ENCODE measurements around the gene ACSF3.
"Not testable (repeated sequence)": the region's sequence is repeated elsewhere in the genome, so short reads cannot be mapped to it uniquely, and the experiment has no call there.

Gene ACSF3

DNA sequence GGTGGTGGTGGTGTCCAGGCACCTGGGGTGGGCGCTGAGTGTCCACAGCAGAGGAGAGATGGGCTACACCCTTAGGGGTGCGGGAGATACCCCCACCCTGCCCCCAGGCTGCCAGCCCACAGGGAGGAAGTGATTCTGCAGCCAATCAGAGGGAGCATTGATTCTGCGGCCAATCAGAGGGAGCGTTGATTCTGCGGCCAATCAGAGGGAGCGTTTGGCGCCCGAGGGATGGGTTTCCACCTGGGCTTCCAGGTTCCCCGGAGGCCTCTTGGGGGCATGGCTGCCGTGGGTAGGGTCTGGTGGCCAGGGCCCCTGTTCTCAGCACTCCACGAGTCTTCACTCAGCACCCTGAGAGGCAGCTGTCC, 28.2 kb upstream of the ACSF3 start:
- Histone ChIP-seq H2AFZ (ENCODE audit: insufficient read depth, low read length, poor library complexity) (no peak overlapping the region), H3K4ac (ENCODE audit: low read depth, low read length) (no peak overlapping the region), H3K79me1 (ENCODE audit: low read length) (no peaks in the 10 kb centered on the region), H2BK120ac (ENCODE audit: insufficient read depth, low read length, poor library complexity) (no peak overlapping the region), H3K23ac (ENCODE audit: low read length) (no peak overlapping the region), H3K9me3 (ENCODE audit: insufficient read depth, low read depth, low read length) (peaks cover 19% of the 10 kb centered on the region), H3K79me2 (ENCODE audit: control insufficient read depth, insufficient read depth, low read length, poor library complexity) (no peaks in the 10 kb centered on the region), H3K14ac (ENCODE audit: low read length) (no peak overlapping the region), H2BK12ac (ENCODE audit: low read length) (no peak overlapping the region), H3K9ac (ENCODE audit: low read length) (no peak overlapping the region), H4K12ac (ENCODE audit: low read depth, low read length) (no peak overlapping the region), H2AK5ac (ENCODE audit: low read length) (no peak overlapping the region), H3K27me3 (ENCODE audit: insufficient read depth, low read length) (no peaks in the 10 kb centered on the region), H3K4me1 (ENCODE audit: control insufficient read depth in 1 of 2, insufficient read depth in 2 of 2, low read length in 2 of 2) (no peaks in the 10 kb centered on the region), H3K18ac (ENCODE audit: low read length) (no peak overlapping the region), H3K4me2 (ENCODE audit: low read length) (no peak overlapping the region), H4K91ac (ENCODE audit: low read depth, low read length) (no peak overlapping the region), H3K27ac (ENCODE audit: low read depth, low read length) (no peak overlapping the region), H4K8ac (ENCODE audit: low read depth, low read length) (no peak overlapping the region), H3K4me3 (ENCODE audit: low read depth, low read length) (no peak overlapping the region), H3K36me3 (ENCODE audit: control insufficient read depth in 1 of 2, insufficient read depth in 2 of 2, low read length in 2 of 2) (no peaks in the 10 kb centered on the region), H2BK5ac (ENCODE audit: low read depth, low read length, poor library complexity) (no peak overlapping the region)
- WGBS (ENCODE audit: extremely low coverage, insufficient coverage, insufficient read length): no CpG with 5 or more reads among the region's 11 CpGs
- no peak for DNase-seq

GRCh38 chr16:89066721-89067120, 26.9 kb upstream of the ACSF3 start:
- Histone ChIP-seq H3K36me3 (ENCODE audit: control insufficient read depth in 1 of 2, insufficient read depth in 2 of 2, low read length in 2 of 2) (no peaks in the 10 kb centered on the region), H3K27me3 (ENCODE audit: insufficient read depth, low read length) (no peaks in the 10 kb centered on the region), H3K14ac (ENCODE audit: low read length) (no peak overlapping the region), H3K4me2 (ENCODE audit: low read length) (no peak overlapping the region), H4K12ac (ENCODE audit: low read depth, low read length) (no peak overlapping the region), H3K79me1 (ENCODE audit: low read length) (no peaks in the 10 kb centered on the region), H2AK5ac (ENCODE audit: low read length) (no peak overlapping the region), H2AFZ (ENCODE audit: insufficient read depth, low read length, poor library complexity) (no peak overlapping the region), H2BK5ac (ENCODE audit: low read depth, low read length, poor library complexity) (no peak overlapping the region), H3K23ac (ENCODE audit: low read length) (no peak overlapping the region), H4K91ac (ENCODE audit: low read depth, low read length) (no peak overlapping the region), H3K18ac (ENCODE audit: low read length) (no peak overlapping the region), H2BK12ac (ENCODE audit: low read length) (no peak overlapping the region), H3K4ac (ENCODE audit: low read depth, low read length) (no peak overlapping the region), H3K9ac (ENCODE audit: low read length) (no peak overlapping the region), H3K4me1 (ENCODE audit: control insufficient read depth in 1 of 2, insufficient read depth in 2 of 2, low read length in 2 of 2) (no peaks in the 10 kb centered on the region), H3K4me3 (ENCODE audit: low read depth, low read length) (no peak overlapping the region), H3K79me2 (ENCODE audit: control insufficient read depth, insufficient read depth, low read length, poor library complexity) (no peaks in the 10 kb centered on the region), H2BK120ac (ENCODE audit: insufficient read depth, low read length, poor library complexity) (no peak overlapping the region), H4K8ac (ENCODE audit: low read depth, low read length) (no peak overlapping the region), H3K9me3 (ENCODE audit: insufficient read depth, low read depth, low read length) (peaks cover 19% of the 10 kb centered on the region), H3K27ac (ENCODE audit: low read depth, low read length) (no peak overlapping the region)
- DNase-seq: no peak
- WGBS (ENCODE audit: extremely low coverage, insufficient coverage, insufficient read length): no CpG with 5 or more reads among the region's 21 CpGs

DNA sequence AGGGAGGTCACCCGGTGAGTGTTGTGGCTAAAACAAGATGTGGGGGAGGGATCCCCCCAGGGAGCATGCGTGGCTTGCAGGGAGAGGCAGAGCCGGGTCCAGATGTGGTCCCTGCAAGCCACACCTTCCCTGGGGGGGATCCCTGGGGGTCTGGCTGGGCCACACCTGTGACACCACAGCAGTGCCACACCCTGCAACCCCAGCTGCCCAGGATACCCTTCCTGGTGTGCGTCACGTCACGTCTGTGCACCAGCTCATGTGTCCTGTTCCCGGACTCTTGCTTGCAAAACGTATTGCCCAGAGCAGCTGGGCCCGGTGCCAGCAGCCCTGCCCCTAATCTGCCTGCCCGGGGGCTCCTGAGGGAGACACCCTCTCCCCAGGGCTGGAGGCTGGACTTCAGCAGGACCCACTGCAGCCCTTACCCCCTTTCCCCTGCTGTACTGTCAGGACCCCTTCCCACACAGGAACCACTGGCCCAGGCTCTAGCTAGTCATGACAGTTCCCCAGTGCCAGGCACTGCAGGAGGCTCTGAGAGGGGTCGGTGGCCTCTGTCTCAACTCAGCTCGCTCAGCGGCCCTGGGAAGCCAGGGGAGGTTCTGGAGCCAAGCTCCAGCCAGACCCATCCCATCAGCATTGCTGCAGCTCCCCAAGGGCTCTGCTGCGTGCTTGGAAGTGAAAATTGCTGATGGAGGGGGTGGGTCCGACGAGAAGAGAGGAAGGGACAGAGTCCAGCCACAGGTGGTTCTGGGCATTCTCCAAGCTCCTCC, 25.8 kb upstream of the ACSF3 start:
- Histone ChIP-seq H3K23ac (ENCODE audit: low read length) (no peak overlapping the region), H2BK12ac (ENCODE audit: low read length) (no peak overlapping the region), H3K4me3 (ENCODE audit: low read depth, low read length) (no peak overlapping the region), H3K27ac (ENCODE audit: low read depth, low read length) (no peak overlapping the region), H3K36me3 (ENCODE audit: control insufficient read depth in 1 of 2, insufficient read depth in 2 of 2, low read length in 2 of 2) (no peaks in the 10 kb centered on the region), H3K4me1 (ENCODE audit: control insufficient read depth in 1 of 2, insufficient read depth in 2 of 2, low read length in 2 of 2) (peaks cover 0 to 4% of the 10 kb centered on the region in 2 experiments), H3K27me3 (ENCODE audit: insufficient read depth, low read length) (no peaks in the 10 kb centered on the region), H4K91ac (ENCODE audit: low read depth, low read length) (no peak overlapping the region), H2AFZ (ENCODE audit: insufficient read depth, low read length, poor library complexity) (no peak overlapping the region), H2BK5ac (ENCODE audit: low read depth, low read length, poor library complexity) (no peak overlapping the region), H4K8ac (ENCODE audit: low read depth, low read length) (no peak overlapping the region), H3K79me2 (ENCODE audit: control insufficient read depth, insufficient read depth, low read length, poor library complexity) (no peaks in the 10 kb centered on the region), H4K12ac (ENCODE audit: low read depth, low read length) (no peak overlapping the region), H2AK5ac (ENCODE audit: low read length) (no peak overlapping the region), H3K9me3 (ENCODE audit: insufficient read depth, low read depth, low read length) (peaks cover 22% of the 10 kb centered on the region), H3K79me1 (ENCODE audit: low read length) (no peaks in the 10 kb centered on the region), H3K4ac (ENCODE audit: low read depth, low read length) (no peak overlapping the region), H3K18ac (ENCODE audit: low read length) (no peak overlapping the region), H3K4me2 (ENCODE audit: low read length) (no peak overlapping the region), H3K9ac (ENCODE audit: low read length) (no peak overlapping the region), H2BK120ac (ENCODE audit: insufficient read depth, low read length, poor library complexity) (no peak overlapping the region), H3K14ac (ENCODE audit: low read length) (no peak overlapping the region)
- no peak for DNase-seq
- WGBS (ENCODE audit: extremely low coverage, insufficient coverage, insufficient read length): no CpG with 5 or more reads among the region's 16 CpGs

DNA sequence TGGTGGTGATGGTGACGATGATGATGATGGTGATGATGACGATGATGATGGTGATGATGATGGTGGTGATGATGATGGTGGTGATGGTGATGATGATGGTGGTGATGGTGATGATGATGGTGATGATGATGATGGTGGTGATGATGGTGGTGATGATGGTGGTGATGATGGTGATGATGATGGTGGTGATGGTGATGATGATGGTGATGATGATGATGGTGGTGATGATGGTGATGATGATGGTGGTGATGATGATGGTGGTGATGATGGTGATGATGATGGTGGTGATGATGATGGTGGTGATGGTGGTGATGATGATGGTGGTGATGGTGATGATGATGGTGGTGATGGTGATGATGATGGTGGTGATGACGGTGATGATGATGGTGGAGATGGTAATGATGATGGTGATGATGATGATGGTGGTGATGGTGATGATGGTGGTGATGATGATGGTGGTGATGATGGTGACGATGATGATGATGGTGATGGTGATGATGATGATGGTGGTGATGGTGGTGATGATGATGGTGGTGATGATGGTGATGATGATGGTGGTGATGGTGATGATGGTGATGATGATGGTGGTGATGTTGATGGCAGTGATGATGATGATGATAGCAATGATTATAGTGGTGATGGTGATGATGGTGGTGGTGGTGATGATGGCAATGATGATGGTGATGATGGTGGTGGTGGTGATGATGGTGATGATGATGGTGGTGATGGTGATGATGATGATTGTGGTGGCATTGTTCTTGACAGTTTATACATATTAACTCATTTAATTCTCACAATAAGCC, 24.6 kb upstream of the ACSF3 start:
- H2BK120ac ChIP-seq (ENCODE audit: insufficient read depth, low read length, poor library complexity); H3K4ac ChIP-seq (ENCODE audit: low read depth, low read length); H3K14ac ChIP-seq (ENCODE audit: low read length); H2BK5ac ChIP-seq (ENCODE audit: low read depth, low read length, poor library complexity); H2BK12ac ChIP-seq (ENCODE audit: low read length); H4K12ac ChIP-seq (ENCODE audit: low read depth, low read length); DNase-seq; H3K4me1 ChIP-seq (ENCODE audit: control insufficient read depth in 1 of 2, insufficient read depth in 2 of 2, low read length in 2 of 2); H3K79me2 ChIP-seq (ENCODE audit: control insufficient read depth, insufficient read depth, low read length, poor library complexity); H3K79me1 ChIP-seq (ENCODE audit: low read length); H3K4me3 ChIP-seq (ENCODE audit: low read depth, low read length); H2AFZ ChIP-seq (ENCODE audit: insufficient read depth, low read length, poor library complexity); H3K9ac ChIP-seq (ENCODE audit: low read length); H3K36me3 ChIP-seq (ENCODE audit: control insufficient read depth in 1 of 2, insufficient read depth in 2 of 2, low read length in 2 of 2); H2AK5ac ChIP-seq (ENCODE audit: low read length); H3K27me3 ChIP-seq (ENCODE audit: insufficient read depth, low read length); H4K91ac ChIP-seq (ENCODE audit: low read depth, low read length); H3K4me2 ChIP-seq (ENCODE audit: low read length); H3K27ac ChIP-seq (ENCODE audit: low read depth, low read length); H4K8ac ChIP-seq (ENCODE audit: low read depth, low read length); H3K23ac ChIP-seq (ENCODE audit: low read length); H3K18ac ChIP-seq (ENCODE audit: low read length): not testable (repeated sequence)
- WGBS (ENCODE audit: extremely low coverage, insufficient coverage, insufficient read length): no CpG with 5 or more reads among the region's 4 CpGs
- H3K9me3 ChIP-seq (ENCODE audit: insufficient read depth, low read depth, low read length): peaks cover 30% of the 10 kb centered on the region
